GM12864 (cell line): ENCODE data around the gene AGTRAP.

Source experiments
- DNase-seq: peaks from one replicate; pipeline ENCODE4 v3.0.0-alpha.2; 2011; ENCODE audit warnings: low read depth
- H3K4me3 ChIP-seq: 2 replicates; pipeline ENCODE4 v1.5.1; 2011; ENCODE audit warnings: mild to moderate bottlenecking, low read depth, low read length, control low read depth
- TF ChIP-seq, protein P1 (sequence below): IDR thresholded peaks from 2 replicates; pipeline ENCODE4 v1.5.1; 2011; ENCODE audit warnings: low read depth, mild to moderate bottlenecking, moderate library complexity, low read length, control low read depth, inconsistent platforms; ENCODE audit errors: missing control alignments

The AGTRAP gene

DNA sequence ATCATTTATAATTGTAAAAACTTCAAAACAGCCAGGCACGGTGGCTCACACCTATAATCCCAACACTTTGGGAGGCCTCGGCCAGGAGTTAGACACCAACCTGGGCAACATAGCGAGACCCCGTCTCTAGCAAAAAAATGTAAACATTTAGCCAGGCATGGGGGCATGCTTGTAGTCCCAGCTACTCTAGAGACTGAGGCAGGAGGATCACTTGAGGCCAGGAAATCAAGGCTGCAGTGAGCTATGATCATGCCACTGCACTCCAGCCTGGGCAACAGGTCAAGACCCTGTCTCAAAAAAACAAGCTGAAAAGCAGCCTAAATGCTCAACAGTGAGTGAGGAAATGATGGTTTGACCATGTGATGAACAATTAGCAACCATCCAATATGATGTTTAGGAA lies 33.3 kb downstream of the AGTRAP start:
- no peak overlapping the region for H3K4me3 ChIP-seq
- no peak for DNase-seq
- TF ChIP-seq, protein P1, sequence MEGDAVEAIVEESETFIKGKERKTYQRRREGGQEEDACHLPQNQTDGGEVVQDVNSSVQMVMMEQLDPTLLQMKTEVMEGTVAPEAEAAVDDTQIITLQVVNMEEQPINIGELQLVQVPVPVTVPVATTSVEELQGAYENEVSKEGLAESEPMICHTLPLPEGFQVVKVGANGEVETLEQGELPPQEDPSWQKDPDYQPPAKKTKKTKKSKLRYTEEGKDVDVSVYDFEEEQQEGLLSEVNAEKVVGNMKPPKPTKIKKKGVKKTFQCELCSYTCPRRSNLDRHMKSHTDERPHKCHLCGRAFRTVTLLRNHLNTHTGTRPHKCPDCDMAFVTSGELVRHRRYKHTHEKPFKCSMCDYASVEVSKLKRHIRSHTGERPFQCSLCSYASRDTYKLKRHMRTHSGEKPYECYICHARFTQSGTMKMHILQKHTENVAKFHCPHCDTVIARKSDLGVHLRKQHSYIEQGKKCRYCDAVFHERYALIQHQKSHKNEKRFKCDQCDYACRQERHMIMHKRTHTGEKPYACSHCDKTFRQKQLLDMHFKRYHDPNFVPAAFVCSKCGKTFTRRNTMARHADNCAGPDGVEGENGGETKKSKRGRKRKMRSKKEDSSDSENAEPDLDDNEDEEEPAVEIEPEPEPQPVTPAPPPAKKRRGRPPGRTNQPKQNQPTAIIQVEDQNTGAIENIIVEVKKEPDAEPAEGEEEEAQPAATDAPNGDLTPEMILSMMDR, result no peak

DNA sequence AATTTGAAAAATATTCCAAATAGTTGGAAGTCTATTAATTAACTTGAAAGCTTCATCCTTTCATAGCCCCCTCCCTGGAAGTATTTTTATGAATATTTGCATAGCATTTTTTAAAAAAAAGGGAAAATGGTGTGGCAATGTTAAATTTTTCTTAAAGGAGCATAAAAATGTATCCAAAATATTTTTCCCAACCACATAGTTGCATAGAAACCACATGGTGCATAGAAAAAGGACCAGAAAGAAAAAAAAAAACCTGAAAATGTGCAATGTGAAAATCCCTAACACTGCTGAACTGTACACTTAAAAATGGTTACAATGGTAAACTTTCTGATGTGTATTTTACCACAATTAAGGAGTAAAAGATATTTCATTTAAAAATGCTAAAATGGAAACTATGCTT lies 34.1 kb downstream of the AGTRAP start:
- no peak for DNase-seq
- H3K4me3 ChIP-seq, result no peak overlapping the region
- TF ChIP-seq, protein P1, result no peak

DNA sequence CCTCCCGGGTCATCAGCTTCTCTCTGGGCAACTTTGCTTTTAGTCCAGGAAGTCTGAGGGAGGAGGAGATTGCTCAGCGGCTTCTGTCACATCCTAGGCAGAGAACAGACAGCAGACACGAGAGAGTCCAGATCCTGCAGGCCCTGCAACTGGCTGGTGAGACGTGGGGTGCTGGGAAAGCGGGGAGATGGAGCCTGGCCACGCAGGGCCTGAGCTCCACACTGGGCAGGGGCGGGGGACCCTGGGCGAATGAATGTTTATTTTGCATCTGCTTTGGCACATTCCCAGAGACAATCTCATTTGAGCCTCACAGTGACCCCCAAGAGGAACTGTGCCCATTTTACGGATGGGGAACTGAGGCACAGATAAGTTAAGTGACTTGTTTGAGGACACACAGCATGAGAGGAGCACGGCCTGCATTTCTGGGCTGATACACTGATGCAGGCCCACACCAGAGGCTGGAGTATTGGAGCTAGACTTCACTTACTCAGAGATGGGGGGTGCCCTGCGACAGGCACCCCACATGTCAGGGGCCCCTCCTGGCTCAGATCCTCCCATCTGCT lies 35.6 kb downstream of the AGTRAP start:
- DNase-seq, result no peak
- TF ChIP-seq, protein P1, result no peak

DNA sequence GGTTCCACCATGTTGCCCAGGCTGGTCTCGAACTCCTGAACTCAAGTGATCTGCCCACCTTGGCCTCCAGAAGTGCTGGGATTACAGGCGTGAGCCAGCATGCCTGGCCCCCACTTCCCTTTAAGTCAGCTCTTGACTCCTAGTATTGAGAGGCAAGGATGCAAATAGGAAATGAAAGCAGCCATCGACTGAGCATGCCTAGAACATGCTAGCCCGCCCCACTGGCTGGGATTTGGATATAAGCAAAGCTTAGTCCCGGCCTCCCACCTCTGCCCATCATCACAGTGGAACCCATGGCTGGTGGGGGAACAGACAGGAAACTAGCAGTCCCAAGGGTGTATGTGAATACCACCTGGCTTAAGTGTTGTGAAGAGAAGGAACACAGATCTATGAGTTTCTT lies 36.5 kb downstream of the AGTRAP start:
- no peak overlapping the region for H3K4me3 ChIP-seq
- TF ChIP-seq, protein P1, result no peak
- DNase-seq, result no peak

More for the DNA sequence above, 35.6 kb downstream of the AGTRAP start:
- no peak overlapping the region for H3K4me3 ChIP-seq

DNA sequence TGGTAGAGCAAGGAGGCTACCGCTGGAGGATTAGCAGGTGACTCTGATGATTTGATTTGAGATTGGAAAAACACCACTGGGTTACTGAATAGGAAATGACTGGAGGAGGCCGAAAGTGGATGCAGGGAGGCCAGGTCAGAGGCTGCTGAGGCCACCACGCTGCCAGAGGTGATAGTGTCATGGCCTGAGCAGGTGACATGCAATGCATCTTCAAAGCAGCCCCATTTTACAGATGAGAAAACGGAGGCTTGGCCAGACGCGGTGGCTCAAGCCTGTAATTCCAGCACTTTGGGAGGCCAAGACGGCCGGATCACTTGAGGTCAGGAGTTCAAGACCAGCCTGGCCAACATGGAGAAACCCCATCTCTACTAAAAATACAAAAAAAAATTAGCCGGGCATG lies 38.8 kb downstream of the AGTRAP start:
- TF ChIP-seq, protein P1, result no peak
- DNase-seq, result no peak
- no peak overlapping the region for H3K4me3 ChIP-seq

DNA sequence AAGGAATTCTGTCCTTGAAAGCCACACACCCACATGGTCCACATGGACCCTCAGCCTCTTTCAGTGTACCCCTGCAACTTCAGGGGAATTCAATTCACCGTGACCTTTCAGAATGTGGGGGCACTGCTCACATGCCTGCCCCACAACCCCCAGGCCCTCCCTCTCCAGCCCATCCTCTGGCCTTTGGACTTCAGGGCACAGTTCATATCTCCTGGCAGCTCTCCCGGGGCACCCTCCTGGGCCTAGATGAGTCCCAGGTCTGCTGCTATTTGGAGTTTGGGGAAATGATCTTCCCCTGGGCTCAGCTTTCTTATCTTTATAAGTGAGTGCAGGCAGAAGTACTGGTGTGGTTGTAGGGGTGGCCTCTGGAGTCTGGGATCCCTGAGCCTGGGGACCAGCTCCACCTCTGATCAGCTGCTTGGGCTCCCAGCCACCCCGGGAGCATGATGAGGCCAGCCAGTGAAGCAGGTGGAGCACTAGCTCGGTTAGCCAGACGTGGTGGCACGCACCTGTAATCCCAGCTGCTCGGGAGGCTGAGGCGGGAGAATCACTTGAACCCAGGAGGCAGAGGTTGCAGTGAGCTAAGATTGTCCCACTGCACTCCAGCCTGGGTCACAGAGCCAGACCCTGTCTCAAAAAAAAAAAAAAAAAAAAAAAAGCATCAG lies 41.9 kb downstream of the AGTRAP start:
- TF ChIP-seq, protein P1, result no peak
- no peak overlapping the region for H3K4me3 ChIP-seq
- no peak for DNase-seq

DNA sequence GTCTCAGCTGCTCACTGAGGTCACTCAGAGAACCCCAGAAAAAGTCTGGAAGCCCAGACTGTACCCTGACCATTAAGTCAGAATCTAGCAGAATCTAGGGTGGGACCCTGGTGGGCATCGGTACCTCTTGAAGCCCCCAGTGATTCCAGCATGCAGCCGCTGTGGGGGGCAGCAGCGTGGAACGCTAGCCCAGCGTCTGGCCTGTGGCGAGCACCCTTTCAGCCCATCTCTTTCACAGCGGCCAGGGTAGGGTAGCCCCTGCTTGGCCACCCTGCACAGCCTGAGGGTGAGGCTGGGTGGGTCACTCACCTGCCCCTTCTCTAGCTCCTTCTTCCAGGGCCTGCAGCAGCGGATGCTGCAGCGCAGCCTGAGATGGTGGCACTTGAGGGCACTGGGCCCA lies 42.4 kb downstream of the AGTRAP start:
- TF ChIP-seq, protein P1, result no peak
- DNase-seq, result no peak
- no peak overlapping the region for H3K4me3 ChIP-seq
